Measurements from ENCODE around the gene CAMK2N1. TPM values are rescaled to one million over a fixed set of nuclear protein-coding genes. Genes with fewer than 3 reads are reported as not detected.

Gene CAMK2N1
- total RNA-seq (2021; ENCODE audit: unreplicated experiment) (4.4 TPM), Bru-seq, nascent RNA (percentile 53 among the genes with signal in this experiment), BruChase-seq, experiment 1, labeled RNA remaining after a 2-hour chase (percentile 65 among the genes with signal in this experiment), BruChase-seq, experiment 2, labeled RNA remaining after a 6-hour chase (percentile 81 among the genes with signal in this experiment)
- 2.9 TPM for polyA plus RNA-seq (2012; ENCODE audit: insufficient read length)
- long read RNA-seq, transcript CAMK2N1-201 (2 exons, 2,336 nt), result major isoform, 5 of 7 reads
- long read RNA-seq, partial matches to known transcripts, result 2 of 7 reads
- long read RNA-seq, other reads (novel, unspliced or antisense), result 0 of 7 reads

DNA sequence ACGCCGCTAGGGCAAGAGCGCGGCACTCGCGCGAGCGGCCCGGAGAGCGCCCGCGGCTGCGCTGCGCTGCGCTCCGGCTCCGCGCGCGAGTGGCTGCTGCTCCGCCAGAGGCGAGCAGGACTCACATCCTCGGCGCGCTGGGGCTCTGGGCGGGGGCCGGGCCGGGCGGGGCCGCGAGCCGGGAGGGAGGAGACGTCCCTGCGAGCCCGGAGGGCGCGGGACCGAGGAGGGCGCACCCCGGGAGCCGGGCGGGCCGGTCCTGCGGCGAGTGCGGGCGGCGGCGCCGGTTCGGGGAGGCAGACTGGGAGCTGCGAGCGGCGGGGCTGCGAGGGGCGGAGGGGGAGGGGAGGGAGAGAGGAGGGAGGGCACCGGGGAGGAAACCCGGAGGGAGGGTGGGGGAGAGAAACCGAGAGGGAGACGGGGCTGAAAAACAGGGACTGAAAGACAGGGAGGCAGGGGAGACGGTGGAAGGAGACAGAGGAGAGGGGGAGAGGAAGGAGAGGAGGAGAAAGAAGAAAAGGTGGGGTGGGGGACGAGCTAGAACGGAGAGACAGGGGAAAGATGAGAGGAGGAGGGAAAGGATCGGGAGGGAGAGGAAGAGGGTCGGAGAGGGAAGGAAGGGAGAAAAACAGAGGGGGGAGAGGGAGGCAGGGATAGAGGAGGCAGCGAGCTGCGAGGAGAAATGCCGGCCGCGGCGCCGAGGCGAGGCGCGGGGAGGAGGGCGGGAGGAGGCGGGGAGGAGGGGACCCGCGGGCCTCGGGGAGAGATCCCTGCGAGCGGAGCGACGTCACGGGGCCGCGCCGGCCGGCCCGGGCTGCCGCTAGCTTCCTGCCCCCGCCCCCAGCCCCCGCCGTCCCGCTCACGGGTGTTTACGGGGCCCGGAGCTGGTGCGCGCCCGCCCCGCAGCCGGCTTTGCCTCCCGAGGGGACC, at the start of gene CAMK2N1:
Gene CAMK2N1, minus strand, starts transcription at position 684 of the 930 bp plus-strand sequence. CDS start 831 bp downstream, outside the sequence.
- intact Hi-C loops (cut with micrococcal nuclease; ENCODE audit: unreplicated experiment), result no loop called here
- BruUV-seq (replicated peaks), result no TSS peak
- CTCF ChIA-PET, result interaction anchor here (0.5 kb wide), 1 partner anchor 335 kb away, joined by 4 read pairs; no protein-coding TSS in a partner anchor

DNA sequence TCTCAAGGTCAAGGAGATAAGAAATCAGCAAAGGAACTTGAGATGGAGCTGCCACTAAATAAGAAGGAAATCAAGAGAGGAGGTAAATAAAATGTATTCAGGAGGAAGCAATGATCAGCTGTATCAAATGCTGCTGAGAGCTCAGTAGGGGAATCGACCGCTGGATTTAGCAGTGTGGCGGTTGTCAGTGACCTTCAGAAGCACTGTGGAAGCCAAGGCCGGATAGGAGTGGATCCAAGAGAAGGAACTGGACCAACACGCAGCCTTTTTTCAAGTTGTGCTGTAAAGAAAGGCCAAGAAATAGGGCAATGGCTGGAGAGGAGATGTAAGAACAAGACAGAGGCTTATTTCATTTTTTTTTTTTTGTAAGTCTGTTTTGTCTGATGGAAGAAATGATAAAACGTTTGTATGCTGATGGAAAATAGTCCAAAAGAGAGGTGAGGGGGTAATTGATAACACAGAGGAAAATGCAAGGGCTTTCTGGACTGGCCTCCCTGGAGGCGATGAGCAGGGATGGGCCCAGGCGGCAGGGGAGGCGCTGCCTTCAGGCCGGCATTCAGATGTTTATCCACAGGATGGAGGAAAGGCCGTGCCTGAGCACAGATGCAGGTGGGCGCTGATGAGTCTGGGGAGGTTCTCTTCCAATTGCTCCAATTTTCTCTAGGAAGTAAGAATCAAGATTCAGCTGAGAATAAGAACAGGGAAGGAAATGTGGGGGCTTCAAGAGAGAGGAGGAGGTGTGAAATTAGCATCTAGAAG, 48.8 kb upstream of the CAMK2N1 start:
- POLR2A ChIA-PET, result no interaction called here
- ATAC-seq, result no peak

More for the DNA sequence above, at the start of gene CAMK2N1:
- Histone ChIP-seq H3K4me3 (ENCODE audit: low read depth in 2 of 2, low read length in 2 of 2) (peak within 1 kb of the TSS; percentile 37 to 62), H3K27ac (ENCODE audit: low read length) (no peak within 1 kb of the TSS), H3K9me3 (ENCODE audit: control insufficient read depth, insufficient read depth, low read depth, low read length) (no peaks in the 10 kb centered on the region), H3K36me3 (ENCODE audit: control insufficient read depth, insufficient read depth, low read length) (peaks cover 2% of the 10 kb centered on the region; the same call in 1 of the 2 replicates), H3K4me1 (ENCODE audit: control insufficient read depth, insufficient read depth, low read length) (peaks cover 8% of the 10 kb centered on the region), H3K27me3 (ENCODE audit: control insufficient read depth, insufficient read depth, low read length) (peaks cover 6% of the 10 kb centered on the region; the same call in 1 of the 2 replicates)
- TF ChIP-seq, protein P1, sequence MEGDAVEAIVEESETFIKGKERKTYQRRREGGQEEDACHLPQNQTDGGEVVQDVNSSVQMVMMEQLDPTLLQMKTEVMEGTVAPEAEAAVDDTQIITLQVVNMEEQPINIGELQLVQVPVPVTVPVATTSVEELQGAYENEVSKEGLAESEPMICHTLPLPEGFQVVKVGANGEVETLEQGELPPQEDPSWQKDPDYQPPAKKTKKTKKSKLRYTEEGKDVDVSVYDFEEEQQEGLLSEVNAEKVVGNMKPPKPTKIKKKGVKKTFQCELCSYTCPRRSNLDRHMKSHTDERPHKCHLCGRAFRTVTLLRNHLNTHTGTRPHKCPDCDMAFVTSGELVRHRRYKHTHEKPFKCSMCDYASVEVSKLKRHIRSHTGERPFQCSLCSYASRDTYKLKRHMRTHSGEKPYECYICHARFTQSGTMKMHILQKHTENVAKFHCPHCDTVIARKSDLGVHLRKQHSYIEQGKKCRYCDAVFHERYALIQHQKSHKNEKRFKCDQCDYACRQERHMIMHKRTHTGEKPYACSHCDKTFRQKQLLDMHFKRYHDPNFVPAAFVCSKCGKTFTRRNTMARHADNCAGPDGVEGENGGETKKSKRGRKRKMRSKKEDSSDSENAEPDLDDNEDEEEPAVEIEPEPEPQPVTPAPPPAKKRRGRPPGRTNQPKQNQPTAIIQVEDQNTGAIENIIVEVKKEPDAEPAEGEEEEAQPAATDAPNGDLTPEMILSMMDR (IDR thresholded peaks at IDR 0.05), result no peak
- TF ChIP-seq POLR2AphosphoS5 (IDR thresholded peaks at IDR 0.05; ENCODE audit: low read depth, low read length) (no peak), SIN3A (IDR thresholded peaks at IDR 0.05; ENCODE audit: borderline replicate concordance, insufficient read depth, low read depth, low read length) (no peak), TCF7L2 (IDR thresholded peaks at IDR 0.05; ENCODE audit: low read depth, low read length) (no peak)
- TF ChIP-seq, protein P2, sequence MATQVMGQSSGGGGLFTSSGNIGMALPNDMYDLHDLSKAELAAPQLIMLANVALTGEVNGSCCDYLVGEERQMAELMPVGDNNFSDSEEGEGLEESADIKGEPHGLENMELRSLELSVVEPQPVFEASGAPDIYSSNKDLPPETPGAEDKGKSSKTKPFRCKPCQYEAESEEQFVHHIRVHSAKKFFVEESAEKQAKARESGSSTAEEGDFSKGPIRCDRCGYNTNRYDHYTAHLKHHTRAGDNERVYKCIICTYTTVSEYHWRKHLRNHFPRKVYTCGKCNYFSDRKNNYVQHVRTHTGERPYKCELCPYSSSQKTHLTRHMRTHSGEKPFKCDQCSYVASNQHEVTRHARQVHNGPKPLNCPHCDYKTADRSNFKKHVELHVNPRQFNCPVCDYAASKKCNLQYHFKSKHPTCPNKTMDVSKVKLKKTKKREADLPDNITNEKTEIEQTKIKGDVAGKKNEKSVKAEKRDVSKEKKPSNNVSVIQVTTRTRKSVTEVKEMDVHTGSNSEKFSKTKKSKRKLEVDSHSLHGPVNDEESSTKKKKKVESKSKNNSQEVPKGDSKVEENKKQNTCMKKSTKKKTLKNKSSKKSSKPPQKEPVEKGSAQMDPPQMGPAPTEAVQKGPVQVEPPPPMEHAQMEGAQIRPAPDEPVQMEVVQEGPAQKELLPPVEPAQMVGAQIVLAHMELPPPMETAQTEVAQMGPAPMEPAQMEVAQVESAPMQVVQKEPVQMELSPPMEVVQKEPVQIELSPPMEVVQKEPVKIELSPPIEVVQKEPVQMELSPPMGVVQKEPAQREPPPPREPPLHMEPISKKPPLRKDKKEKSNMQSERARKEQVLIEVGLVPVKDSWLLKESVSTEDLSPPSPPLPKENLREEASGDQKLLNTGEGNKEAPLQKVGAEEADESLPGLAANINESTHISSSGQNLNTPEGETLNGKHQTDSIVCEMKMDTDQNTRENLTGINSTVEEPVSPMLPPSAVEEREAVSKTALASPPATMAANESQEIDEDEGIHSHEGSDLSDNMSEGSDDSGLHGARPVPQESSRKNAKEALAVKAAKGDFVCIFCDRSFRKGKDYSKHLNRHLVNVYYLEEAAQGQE (IDR thresholded peaks at IDR 0.05; ENCODE audit: insufficient read depth in 1 of 2, low read depth in 2 of 2, low read length in 1 of 2), result no peak
- ATAC-seq (peak; percentile 66), DNase-seq (ENCODE audit: low read depth, low spot score) (no peak)
- POLR2A ChIA-PET, result no interaction called here
- in situ Hi-C loops (cut with HindIII; ENCODE audit: low pct_unique_long_range_greater_than_20kb, low sequenced_read_pairs), result no loop called here

More for the DNA sequence above, 48.8 kb upstream of the CAMK2N1 start:
- H3K27me3 ChIP-seq (ENCODE audit: control insufficient read depth, insufficient read depth, low read length), result peaks cover 8% of the 10 kb centered on the region; the same call in 1 of the 2 replicates
- TF ChIP-seq, protein P1 (IDR thresholded peaks at IDR 0.05), result no peak
- TF ChIP-seq SIN3A (IDR thresholded peaks at IDR 0.05; ENCODE audit: borderline replicate concordance, insufficient read depth, low read depth, low read length) (no peak), TCF7L2 (IDR thresholded peaks at IDR 0.05; ENCODE audit: low read depth, low read length) (no peak), POLR2AphosphoS5 (IDR thresholded peaks at IDR 0.05; ENCODE audit: low read depth, low read length) (no peak)
- TF ChIP-seq, protein P2 (IDR thresholded peaks at IDR 0.05; ENCODE audit: insufficient read depth in 1 of 2, low read depth in 2 of 2, low read length in 1 of 2), result no peak
- no peak overlapping the region for H3K4me3 ChIP-seq (ENCODE audit: low read depth in 2 of 2, low read length in 2 of 2)
- in situ Hi-C loops (cut with HindIII; ENCODE audit: low pct_unique_long_range_greater_than_20kb, low sequenced_read_pairs) (no loop called here), intact Hi-C loops (cut with micrococcal nuclease; ENCODE audit: unreplicated experiment) (no loop called here)
- no peaks in the 10 kb centered on the region for H3K36me3 ChIP-seq (ENCODE audit: control insufficient read depth, insufficient read depth, low read length)
- DNase-seq (ENCODE audit: low read depth, low spot score), result no peak
- H3K4me1 ChIP-seq (ENCODE audit: control insufficient read depth, insufficient read depth, low read length), result no peaks in the 10 kb centered on the region
- no TSS peak for BruUV-seq (replicated peaks)
- CTCF ChIA-PET, result interaction anchor here (0.6 to 0.7 kb wide), 2 partner anchors 79 kb away, joined by 3 to 6 read pairs; no protein-coding TSS in a partner anchor
- no peaks in the 10 kb centered on the region for H3K9me3 ChIP-seq (ENCODE audit: control insufficient read depth, insufficient read depth, low read depth, low read length)
- H3K27ac ChIP-seq (ENCODE audit: low read length), result no peak overlapping the region

All from Panc1 (cell line).